ENCODE measurements around the gene PSMG4.

The PSMG4 gene

DNA sequence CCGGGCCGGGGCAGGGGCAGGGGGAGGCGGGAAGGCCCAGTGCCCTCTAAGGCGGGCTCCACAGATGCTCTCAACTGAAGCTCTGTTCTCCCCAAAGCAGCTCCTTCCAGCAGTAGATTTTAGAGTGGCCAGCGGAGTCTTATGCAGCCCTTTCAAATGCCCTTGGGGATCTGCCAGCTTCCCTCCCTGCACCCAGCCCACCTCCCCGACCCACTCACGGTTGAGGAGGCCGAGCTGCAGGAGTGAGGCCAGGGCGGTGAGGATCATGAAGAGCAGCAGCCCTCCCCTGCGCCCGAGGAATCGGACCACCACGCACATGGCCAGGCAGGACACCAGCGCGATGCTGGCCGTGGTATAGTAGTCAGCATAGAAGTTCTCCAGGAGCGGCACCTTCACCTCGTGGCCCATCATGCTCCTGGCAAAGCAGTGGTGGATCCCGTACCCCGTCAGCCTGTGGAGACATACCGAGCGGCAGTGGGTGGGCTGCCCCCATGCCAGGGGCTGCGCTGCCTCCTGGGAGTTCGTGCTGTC, 28.0 kb downstream of the PSMG4 start:
- no peak for DNase-seq (ENCODE audit: low read depth)
- TF ChIP-seq, protein P1, sequence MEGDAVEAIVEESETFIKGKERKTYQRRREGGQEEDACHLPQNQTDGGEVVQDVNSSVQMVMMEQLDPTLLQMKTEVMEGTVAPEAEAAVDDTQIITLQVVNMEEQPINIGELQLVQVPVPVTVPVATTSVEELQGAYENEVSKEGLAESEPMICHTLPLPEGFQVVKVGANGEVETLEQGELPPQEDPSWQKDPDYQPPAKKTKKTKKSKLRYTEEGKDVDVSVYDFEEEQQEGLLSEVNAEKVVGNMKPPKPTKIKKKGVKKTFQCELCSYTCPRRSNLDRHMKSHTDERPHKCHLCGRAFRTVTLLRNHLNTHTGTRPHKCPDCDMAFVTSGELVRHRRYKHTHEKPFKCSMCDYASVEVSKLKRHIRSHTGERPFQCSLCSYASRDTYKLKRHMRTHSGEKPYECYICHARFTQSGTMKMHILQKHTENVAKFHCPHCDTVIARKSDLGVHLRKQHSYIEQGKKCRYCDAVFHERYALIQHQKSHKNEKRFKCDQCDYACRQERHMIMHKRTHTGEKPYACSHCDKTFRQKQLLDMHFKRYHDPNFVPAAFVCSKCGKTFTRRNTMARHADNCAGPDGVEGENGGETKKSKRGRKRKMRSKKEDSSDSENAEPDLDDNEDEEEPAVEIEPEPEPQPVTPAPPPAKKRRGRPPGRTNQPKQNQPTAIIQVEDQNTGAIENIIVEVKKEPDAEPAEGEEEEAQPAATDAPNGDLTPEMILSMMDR (conservative IDR thresholded peaks at IDR 0.05; ENCODE audit: low read length): no peak
- no peak overlapping the region for H3K4me3 ChIP-seq (ENCODE audit: low read length)

DNA sequence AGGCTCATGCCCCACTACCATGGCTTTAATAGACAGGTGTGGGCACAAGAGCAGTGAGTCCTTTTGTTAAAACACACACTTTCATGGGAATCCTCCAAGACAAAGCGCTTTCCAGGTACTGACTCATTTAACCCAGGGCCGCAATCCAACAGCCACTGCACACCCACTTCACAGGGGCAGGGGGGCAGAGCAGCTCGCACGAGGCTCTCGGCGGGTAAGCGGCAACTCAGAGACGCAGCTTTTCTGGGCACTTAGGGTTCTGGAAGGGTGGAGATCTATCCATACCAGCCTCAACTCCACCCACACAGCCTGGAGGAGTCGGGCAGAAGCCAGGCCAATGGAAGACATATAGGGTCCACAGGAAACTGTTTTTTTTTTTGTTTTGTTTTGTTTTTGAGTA, 28.6 kb downstream of the PSMG4 start:
- TF ChIP-seq, protein P1 (conservative IDR thresholded peaks at IDR 0.05; ENCODE audit: low read length): no peak
- no peak overlapping the region for H3K4me3 ChIP-seq (ENCODE audit: low read length)
- no peak for DNase-seq (ENCODE audit: low read depth)

DNA sequence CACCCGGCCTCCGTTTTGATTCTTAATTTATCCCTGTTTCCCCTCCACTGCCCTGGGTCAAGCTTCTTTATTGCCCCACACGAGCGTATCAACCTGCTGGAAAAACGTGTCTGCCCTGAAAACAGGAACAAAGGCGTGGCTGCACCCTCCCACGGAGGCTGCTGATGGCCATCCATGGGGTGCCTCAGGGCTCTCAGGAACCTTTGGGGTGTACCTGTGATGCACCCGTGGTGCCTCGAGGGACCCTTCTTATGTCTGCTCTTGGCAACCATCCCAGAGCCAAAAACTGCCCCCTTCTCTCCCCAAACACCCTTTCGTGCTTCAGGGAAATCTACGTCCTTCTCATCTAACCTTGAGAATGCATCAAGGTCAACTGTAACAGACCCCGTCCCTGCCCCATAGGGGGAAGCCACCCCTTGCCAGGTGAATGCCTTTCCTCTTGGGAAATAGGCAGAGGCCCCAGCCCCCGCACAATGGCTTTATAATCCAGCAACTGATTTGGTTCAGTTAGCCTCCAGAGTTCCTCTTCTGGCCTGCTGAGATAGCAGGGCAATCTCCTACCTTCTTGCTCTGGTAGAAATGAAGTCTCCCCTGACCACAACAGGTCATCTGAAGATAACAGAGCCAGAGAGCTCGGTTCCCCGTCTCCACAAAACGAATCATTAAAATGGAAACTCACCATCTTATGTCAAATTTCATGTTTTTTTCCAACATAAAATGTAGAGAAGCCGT, 29.4 kb downstream of the PSMG4 start:
- no peak for DNase-seq (ENCODE audit: low read depth)
- TF ChIP-seq, protein P1 (conservative IDR thresholded peaks at IDR 0.05; ENCODE audit: low read length): no peak
- H3K4me3 ChIP-seq (ENCODE audit: low read length): no peak overlapping the region

DNA sequence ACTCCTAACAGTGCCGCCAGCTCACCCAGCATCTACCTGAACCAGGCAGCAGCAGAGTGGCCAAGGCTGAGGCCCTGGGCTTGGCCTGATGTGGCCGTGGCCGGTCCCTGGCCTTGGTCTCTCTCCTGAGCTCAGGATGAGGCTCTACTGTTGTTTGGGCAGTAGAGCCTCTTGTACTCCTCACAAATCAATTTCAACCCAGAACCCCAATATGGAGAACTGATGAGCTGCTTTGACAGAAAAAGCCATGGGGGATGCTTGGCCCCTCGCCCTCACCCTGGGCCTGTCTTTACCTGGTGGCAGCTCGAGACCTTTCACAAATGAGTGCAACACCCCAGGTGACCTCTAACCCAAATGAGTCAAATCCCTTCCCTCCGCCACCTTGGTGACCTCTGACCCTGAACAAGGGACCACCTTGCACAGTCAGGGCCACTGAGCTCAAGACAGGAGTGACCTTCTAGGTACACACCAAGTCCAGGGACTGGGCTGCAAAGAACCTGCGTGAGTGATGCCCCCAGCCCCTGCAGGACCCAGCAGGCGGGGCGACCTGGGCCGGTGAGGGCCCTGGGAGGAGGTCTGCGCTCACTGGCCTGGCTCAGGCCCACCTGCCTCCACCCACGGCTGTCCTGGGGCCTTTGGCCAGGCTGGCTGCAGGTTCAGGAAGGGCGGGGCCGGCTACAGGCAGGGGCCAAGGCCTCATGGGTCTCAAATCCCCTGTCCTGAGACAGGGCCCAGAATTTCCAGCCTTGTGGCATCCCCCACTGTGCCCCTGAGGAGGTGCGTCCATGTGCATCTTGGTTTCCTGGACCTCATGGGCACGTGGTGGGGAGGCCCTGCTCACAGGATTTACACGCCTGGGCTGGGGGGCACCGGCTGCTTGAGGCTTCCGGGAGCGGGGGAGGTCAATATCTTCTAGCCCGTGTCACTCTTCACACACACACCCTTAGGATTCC, 30.2 kb downstream of the PSMG4 start:
- no peak overlapping the region for H3K4me3 ChIP-seq (ENCODE audit: low read length)
- DNase-seq (ENCODE audit: low read depth): no peak
- TF ChIP-seq, protein P1 (conservative IDR thresholded peaks at IDR 0.05; ENCODE audit: low read length): no peak

DNA sequence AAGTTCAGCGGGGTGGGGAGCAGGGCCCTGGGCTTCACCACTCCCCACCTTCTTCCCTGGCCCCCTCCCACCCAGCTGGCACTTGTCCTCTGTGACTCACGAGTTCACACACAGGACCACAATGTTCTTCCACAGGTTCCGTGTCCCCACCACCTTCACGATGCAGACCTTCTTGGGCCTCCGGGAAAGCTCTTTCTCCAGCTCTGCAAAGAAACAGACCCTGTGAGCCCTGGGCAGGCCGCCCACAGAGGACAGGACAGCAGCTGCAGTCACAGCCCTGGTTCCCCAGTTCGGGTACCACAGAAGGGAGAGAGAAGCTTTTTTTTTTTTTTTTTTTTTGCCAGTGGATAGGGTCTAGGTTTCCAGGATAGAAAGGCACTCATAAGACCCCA, 30.9 kb downstream of the PSMG4 start:
- TF ChIP-seq, protein P1 (conservative IDR thresholded peaks at IDR 0.05; ENCODE audit: low read length): no peak
- H3K4me3 ChIP-seq (ENCODE audit: low read length): no peak overlapping the region
- no peak for DNase-seq (ENCODE audit: low read depth)

DNA sequence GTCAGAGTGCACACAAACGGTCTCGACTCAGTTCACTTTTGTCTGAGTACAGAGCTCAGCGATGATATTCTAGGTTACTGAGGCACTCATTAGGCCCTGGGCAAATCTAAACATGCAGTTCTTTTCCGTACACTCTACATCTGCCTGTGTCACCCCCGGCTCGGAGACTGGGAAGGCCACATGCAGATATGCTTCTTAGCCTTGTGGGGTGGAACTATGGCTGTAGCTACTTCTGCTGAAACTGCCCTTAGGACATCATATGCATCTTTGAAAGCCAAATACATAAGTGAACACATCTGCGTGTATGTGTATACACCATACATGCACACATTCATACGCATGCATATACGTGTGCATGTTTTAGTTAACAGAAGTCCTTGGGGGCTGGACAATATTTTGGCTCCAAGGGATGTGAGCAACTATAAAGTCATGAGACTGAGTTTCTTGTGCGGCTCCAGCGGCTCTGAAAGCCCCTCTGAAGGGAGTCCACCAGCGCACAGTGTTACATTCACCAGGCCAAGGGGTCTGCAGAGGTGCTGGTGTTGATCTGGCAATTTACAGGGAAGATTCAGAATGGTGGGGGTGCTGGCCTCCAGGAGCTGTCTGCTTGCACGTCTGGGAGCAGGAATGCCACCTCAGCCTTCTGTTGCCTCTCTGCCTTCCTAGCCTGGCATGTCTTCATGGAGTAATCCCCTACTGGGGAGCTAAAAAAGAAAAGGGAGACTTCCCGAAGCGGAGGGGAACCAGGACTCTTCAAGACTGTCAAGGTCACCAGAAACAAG, 31.6 kb downstream of the PSMG4 start:
- TF ChIP-seq, protein P1 (conservative IDR thresholded peaks at IDR 0.05; ENCODE audit: low read length): no peak
- no peak for DNase-seq (ENCODE audit: low read depth)
- no peak overlapping the region for H3K4me3 ChIP-seq (ENCODE audit: low read length)
